NCI-H460 (cell line): ENCODE measurements around the gene LBP. TPM values are rescaled to one million over a fixed set of nuclear protein-coding genes. Genes with fewer than 3 reads are reported as not detected.
A peak's percentile ranks its signal among the peaks of the same experiment; 100 is the strongest.
"Not testable (repeated sequence)": the region's sequence is repeated elsewhere in the genome, so short reads cannot be mapped to it uniquely, and the experiment has no call there.

ENCODE experiments used
- DNase-seq: peaks from one replicate; pipeline ENCODE4 v3.0.0-alpha.2; 2016; ENCODE audit warnings: low read depth; ENCODE audit errors: extremely low read depth
- total RNA-seq: library from RNA; depleted of rRNA; stranded (reverse); fragments of >200 nt; shearing (Covaris generic); gene quantifications from 2 replicates; pipeline ENCODE4 v1.2.3, GENCODE V29; 2014

LBP gene
- total RNA-seq, 1 experiment from 2014 or later = not detected

GRCh38 chr20:38317422-38317821, 28.9 kb upstream of the LBP start:
- no peak for DNase-seq

- DNase-seq = no peak
These were observed 26.1 kb upstream of the LBP start for GRCh38 chr20:38320221-38320620.

DNA sequence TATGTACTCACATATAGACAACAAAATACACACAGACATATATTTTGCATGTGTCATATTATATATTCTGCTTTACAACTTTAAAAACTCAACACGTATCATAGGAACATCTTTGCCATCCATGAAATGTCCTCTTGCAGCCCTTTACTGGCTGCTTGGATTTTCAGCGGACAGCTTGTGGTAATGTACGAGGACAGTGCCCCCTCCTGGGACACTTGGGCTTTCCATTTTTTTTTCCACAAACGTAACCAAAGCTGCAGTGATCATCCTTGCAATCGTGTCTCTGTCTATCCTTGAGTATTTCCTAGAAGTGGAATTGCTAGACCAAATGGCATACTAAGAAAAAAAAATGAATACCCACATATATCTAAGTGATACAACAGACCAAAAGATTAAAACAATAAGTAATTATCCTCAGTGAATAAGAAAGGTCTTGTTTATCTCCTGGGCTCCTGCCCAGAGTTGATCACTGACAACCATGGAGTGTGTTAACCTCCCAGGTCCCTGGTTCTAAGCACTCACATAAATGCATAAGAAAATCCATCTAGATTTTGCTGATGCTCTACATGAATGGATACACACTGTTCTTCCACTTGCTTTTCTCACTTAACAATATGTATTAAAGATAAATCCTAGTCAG, 24.2 kb upstream of the LBP start:
- DNase-seq = peak; percentile 30

DNA sequence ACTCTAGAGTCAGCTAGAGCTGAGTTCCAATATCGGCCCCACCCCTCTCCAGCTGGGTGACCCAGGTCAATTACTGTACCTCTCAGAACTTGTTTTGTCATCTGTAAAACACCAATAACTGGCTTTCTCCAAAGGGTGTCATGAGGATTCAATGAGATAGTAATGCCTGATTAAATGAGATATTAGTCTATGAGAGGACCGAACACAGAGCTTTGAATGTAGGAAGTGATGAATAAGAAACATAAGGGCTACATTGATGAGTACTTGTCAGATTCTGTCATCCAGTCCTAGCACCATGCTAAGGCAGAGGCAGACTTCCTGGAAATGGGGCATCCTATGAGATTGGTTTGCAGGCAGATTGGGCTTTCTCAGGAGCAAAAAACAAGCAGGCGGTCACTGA, 22.1 kb upstream of the LBP start:
- DNase-seq = no peak

- DNase-seq = no peak
These were observed 21.1 kb upstream of the LBP start for GRCh38 chr20:38325167-38325566.

DNA sequence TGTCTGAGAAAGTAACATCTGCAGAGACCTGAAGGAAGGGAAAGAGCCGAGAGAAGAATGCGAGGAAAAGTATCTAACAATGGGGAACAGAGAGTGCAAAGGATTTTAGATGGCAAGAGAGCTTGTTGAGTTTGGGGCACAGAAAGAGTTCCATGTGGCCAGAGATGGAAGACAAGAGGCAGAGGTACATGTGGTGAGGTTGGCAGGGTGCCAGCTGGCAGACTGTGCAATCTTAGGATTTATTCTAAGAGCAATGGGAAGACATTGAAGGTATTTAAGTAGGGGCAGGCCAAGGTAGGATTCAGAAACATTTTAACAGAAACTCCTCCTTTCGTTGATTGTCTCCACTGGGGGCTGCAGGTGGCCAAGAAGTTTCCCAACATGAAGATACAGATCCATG, 20.4 kb upstream of the LBP start:
- no peak for DNase-seq

DNA sequence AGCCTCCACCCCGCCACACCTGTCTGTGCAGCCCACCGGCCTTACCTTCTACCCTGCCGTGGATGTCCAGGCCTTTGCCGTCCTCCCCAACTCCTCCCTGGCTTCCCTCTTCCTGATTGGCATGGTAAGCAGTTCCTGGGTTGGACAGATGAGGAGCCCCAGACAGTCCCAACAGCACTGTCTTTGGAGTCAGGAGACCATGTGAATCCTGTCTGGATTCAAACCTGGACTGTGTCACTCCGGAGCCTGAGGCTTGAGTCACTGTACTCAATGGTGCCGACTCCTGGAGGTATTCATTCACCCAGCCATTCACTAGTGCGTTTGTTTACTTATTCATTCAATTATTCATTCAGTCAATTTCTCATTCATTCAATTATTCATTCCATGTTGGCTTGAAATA, 20.0 kb upstream of the LBP start:
- no peak for DNase-seq

DNA sequence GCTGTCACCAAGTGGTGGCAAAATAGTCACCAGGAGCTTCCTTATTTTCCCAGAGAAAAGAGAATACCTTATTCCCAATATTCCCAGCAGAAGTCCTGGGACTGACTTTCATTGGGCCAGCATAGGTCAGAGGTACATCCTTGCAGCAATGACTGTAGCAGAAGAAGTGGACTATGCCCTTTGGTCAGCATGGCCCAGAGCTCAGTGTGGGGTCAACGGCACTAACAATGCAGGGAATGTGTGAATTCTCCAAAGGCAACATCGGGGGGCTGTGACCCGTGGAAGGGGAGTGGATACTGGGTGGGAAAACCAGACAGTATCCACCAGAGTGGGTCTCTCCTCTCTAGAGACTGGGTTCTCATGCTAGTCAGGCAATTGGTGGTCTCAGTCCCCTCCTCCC, 15.6 kb upstream of the LBP start:
- no peak for DNase-seq

- no peak for DNase-seq
These were observed 15.0 kb upstream of the LBP start for GRCh38 chr20:38331245-38331644.

DNA sequence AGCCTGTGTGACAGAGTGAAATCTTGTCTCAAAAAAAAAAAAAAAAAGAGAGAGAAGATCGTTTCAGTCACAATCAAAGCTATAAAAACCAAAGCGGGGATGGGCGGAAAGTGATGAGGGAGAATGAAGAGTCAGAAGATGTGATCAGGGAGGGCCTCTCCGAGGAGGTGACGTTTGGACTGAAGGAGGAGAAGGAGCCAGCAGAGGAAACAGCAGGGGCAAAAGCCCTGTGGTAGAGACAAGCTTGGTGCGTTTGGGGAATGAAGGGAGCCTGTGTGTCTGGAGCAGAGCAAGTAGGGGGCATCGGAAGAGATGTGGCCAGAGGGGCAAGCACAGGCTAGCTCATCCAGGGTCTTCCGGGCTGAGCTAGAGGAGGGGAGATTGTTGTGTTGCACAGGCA, 14.5 kb upstream of the LBP start:
- DNase-seq = no peak

DNA sequence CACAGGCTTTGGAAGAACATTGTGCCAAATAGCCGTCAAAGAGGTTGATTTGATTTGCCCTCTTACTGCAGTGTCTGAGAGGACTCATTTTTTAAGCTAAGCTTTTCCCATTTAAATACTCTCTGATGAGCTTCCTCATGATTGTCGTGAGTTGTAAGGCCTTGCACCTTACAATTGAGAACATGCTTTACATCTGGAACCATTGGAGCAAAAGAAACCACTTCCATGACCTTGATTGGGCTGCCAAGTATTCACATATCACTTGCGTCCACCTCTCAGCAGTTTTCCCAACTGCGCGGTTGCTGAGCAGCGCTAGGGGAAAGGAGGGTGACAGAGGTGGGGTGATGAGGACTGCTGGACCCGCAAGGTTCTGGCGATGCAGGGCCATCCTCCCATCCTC, 12.3 kb upstream of the LBP start:
- DNase-seq = no peak

GRCh38 chr20:38336726-38337125, 9.6 kb upstream of the LBP start:
- DNase-seq = no peak

GRCh38 chr20:38337561-38338140, 8.6 kb upstream of the LBP start:
- DNase-seq = peak; percentile 11

- DNase-seq = no peak
These were observed 7.3 kb upstream of the LBP start for GRCh38 chr20:38338849-38339520.

DNA sequence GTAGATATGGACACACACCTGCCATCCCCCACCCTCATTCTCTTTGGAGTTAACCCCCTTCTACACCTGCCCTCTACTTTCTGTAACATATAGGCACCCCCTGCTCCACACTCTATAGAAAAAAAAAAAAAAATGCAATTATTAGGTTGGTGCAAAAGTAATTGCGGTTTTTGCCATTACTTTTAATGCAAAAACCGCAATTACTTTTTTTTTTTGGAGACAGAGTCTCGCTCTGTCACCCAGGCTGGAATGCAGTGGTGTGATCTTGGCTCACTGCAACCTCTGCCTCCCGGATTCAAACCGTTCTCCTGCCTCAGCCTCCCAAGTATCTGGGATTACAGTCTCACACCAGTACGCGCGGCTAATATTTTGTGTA, 6.8 kb upstream of the LBP start:
- not testable (repeated sequence) for DNase-seq

DNA sequence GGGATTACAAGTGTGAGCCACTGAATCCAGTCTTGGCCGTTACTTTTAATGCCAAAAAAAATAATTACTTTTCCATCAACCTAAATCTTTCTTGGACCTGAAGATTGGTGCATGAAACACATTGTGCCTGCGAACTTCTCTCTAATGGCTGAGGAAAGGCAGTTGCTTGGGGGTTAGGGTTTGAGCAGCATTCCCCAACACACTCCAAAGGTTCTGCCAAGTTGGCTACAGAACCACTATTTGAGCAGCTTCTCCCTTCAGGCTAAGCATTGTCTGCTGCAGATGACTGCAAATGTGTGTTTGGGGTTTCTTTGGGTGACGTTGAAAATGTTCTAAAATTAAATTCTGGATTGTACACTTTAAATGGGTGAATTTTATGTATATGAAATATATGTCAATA, 6.3 kb upstream of the LBP start:
- DNase-seq = no peak

DNA sequence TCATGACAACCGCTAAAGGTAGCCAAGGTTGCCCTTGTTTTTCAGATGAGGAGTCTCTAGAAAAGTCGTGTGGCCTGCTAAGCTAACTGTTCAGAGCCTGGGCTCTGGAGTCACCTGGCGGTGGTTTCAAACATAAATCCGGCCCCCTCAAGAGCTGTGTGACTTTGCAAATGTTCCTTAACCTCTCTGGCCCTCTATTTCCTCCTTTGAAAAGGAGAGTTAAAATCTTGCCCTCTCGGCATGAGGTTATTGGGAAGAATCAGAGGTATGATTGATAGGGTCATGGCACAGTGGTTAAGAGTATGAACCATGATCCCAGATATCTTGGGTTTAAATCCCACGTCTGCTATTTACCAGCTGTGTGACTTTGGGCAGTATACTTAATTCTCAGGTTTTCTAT, 5.6 kb upstream of the LBP start:
- no peak for DNase-seq

GRCh38 chr20:38342216-38342615, 4.1 kb upstream of the LBP start:
- no peak for DNase-seq

DNA sequence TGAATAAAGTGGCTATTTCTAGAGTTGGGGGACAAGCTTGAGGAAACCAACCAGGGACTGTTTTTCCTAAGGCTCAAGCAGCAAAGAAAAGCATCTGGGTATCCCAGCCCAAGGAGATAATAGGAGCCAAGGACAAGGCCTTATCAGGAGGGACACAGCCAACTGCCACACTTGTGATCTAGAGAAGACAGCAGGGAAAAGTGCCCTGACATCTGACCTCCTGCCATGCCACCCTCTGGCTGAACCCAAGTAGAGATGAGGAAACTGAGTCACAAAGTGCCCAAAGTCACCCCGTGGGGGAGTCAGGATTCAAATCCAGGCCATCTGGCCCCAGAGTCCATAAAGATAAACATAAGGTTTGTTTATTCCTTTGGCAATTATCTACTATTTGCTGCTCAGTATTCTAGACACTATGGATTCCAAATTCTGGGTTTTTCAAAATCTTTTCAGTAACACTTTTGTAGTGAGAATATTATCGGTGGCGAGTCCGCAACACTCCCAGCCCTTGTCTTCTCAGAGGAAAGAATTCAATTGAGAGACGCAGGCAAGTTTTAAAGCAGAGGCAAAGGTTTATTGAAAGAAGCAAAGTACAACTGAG, 3.5 kb upstream of the LBP start:
- DNase-seq = no peak

GRCh38 chr20:38343311-38344106, 2.8 kb upstream of the LBP start:
- no peak for DNase-seq

DNA sequence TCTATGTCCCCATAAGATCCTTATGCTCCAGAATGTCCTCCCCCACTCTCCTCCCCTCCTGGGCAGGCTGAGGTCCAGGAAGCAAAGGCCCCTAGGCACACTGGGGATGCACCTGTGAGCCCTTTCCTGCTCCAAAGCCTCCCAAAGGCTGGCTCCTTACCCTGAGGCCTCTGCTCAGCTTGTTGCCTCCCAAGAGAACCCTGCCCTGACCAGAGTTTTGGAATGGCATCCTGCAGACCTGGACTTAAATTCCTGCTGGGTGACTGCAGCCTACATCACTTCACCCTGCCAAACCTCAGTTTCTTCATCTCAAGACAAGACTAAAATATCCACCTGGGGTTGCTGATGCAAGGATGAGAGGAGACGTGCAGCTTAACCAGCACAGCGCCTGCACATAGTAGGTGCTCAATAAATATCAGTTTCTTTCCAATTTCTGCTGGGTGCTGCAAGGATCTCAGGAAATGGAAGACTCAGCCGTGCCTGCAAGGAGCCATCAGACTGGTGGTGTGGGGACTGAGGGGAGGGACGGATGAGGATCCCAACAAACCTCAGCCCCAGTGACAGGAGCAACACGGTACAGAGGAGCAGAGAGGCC, 2.1 kb upstream of the LBP start:
- DNase-seq = no peak
